H1 (cell line): ENCODE data around the gene NKD2. TPM values are rescaled to one million over a fixed set of nuclear protein-coding genes. Genes with fewer than 3 reads are reported as not detected.
A peak's percentile ranks its signal among the peaks of the same experiment; 100 is the strongest.

Experiments
- CTCF ChIA-PET: fragments of 300-600 bp; sonication (Branson Sonifier 250); formaldehyde crosslinking; loops from one replicate; lab custom pipeline; 2021; ENCODE audit not compliant: partially characterized antibody; lab: Charles Lee
- POLR2A ChIA-PET: fragments of 300-600 bp; sonication (Branson Sonifier 250); formaldehyde crosslinking; loops from one replicate; lab custom pipeline; 2021; ENCODE audit warnings: inconsistent platforms; ENCODE audit not compliant: partially characterized antibody; lab: Charles Lee
- DNase-seq, 2 experiments: peaks; one replicate each; pipeline versions ENCODE4 v3.0.0 to v3.0.0-alpha.2; 2010 to 2022; ENCODE audit warnings: low spot score in 2 of 2, low read depth in 1 of 2, mixed read lengths in 1 of 2
- FAIRE-seq: peaks from 2 replicates; lab custom pipeline; 2011; peaks lifted over from hg19 to GRCh38; lab: Jason Lieb, UNC
- H2AFZ ChIP-seq: 2 replicates; pipeline ENCODE4 v1.8.1; 2012; ENCODE audit warnings: low read length, inconsistent platforms
- H2AK5ac ChIP-seq: 2 replicates; pipeline ENCODE4 v1.6.1; 2013; ENCODE audit warnings: low read depth, low read length
- H2BK120ac ChIP-seq: replicated peaks from 2 replicates; pipeline ENCODE3; 2013; ENCODE audit warnings: low read depth, low read length, inconsistent platforms
- H2BK12ac ChIP-seq: 2 replicates; pipeline ENCODE4 v1.6.1; 2013; ENCODE audit warnings: low read depth, low read length
- H2BK15ac ChIP-seq: 2 replicates; pipeline ENCODE4 v1.6.1; 2013; ENCODE audit warnings: low read length
- H2BK20ac ChIP-seq: 2 replicates; pipeline ENCODE4 v1.6.1; 2013; ENCODE audit warnings: low read length
- H2BK5ac ChIP-seq: 2 replicates; pipeline ENCODE4 v1.6.1; 2013; ENCODE audit warnings: low read depth, low read length
- H3K14ac ChIP-seq: 2 replicates; pipeline ENCODE4 v1.6.1; 2013; ENCODE audit warnings: inconsistent platforms; ENCODE audit not compliant: insufficient read length
- H3K18ac ChIP-seq: 2 replicates; pipeline ENCODE4 v1.6.1; 2013; ENCODE audit warnings: low read length; ENCODE audit errors: extremely low read depth
- H3K23ac ChIP-seq: 2 replicates; pipeline ENCODE4 v1.6.1; 2013; ENCODE audit warnings: inconsistent platforms; ENCODE audit not compliant: insufficient read length
- H3K23me2 ChIP-seq: 2 replicates; pipeline ENCODE4 v1.6.1; 2013; ENCODE audit warnings: low read depth, low read length
- H3K27ac ChIP-seq: 2 replicates; pipeline ENCODE4 v1.6.1; 2011; ENCODE audit warnings: low read depth, low read length, inconsistent platforms
- H3K27me3 ChIP-seq, 4 experiments: replicated peaks in 1 of 4; 1 replicate in 1 of 4; 2 replicates in 3 of 4; pipeline versions ENCODE4 v1.6.1 to v1.8.1; 2011 to 2013; ENCODE audit warnings: low read length in 3 of 4, mild to moderate bottlenecking in 3 of 4, inconsistent platforms in 2 of 4, mixed read lengths in 2 of 4, moderate library complexity in 1 of 4; ENCODE audit not compliant: control insufficient read depth in 3 of 4, insufficient read depth in 3 of 4; ENCODE audit errors: extremely low read depth in 1 of 4
- H3K36me3 ChIP-seq, 4 experiments: 2 replicates each; pipeline versions ENCODE4 v1.6.1 to v1.8.1; 2011 to 2013; ENCODE audit warnings: mild to moderate bottlenecking in 4 of 4, low read length in 3 of 4, moderate library complexity in 2 of 4, control low read depth in 1 of 4, inconsistent platforms in 1 of 4; ENCODE audit not compliant: insufficient read depth in 4 of 4, control insufficient read depth in 2 of 4
- H3K4ac ChIP-seq: replicated peaks from 2 replicates; pipeline ENCODE3; 2013; ENCODE audit warnings: low read length, low read depth, mixed read lengths, inconsistent platforms; ENCODE audit not compliant: insufficient read length
- H3K4me1 ChIP-seq, 4 experiments: replicated peaks in 1 of 4; 1 replicate in 1 of 4; 2 replicates in 3 of 4; pipeline versions ENCODE4 v1.6.1 to v1.8.1; 2011 to 2013; ENCODE audit warnings: low read length in 3 of 4, inconsistent platforms in 2 of 4, mixed read lengths in 1 of 4; ENCODE audit not compliant: insufficient read depth in 4 of 4, control insufficient read depth in 3 of 4
- H3K4me2 ChIP-seq, 2 experiments: 2 replicates each; pipeline versions ENCODE4 v1.6.1 to v1.8.1; 2011 to 2013; ENCODE audit warnings: low read depth in 2 of 2, low read length in 2 of 2, control low read depth in 1 of 2, inconsistent platforms in 1 of 2, mild to moderate bottlenecking in 1 of 2; ENCODE audit not compliant: insufficient read depth in 1 of 2
- H3K4me3 ChIP-seq, 4 experiments: fragments of 200-600, 300-600 bp in 1 of 4; sonication (generic), shearing (Covaris generic), sonication (Bioruptor Twin) in 1 of 4; 2 replicates each; pipeline versions ENCODE4 v1.5.1 to v1.8.1; 2011 to 2016; ENCODE audit warnings: low read length in 4 of 4, low read depth in 3 of 4, control low read depth in 2 of 4, inconsistent platforms in 2 of 4, mild to moderate bottlenecking in 2 of 4, mixed read lengths in 1 of 4, moderate library complexity in 1 of 4; ENCODE audit not compliant: insufficient read depth in 2 of 4; ENCODE audit errors: extremely low read depth in 1 of 4
- H3K56ac ChIP-seq: replicated peaks from 2 replicates; pipeline ENCODE3; 2013; ENCODE audit warnings: low read depth, mild to moderate bottlenecking, mixed read lengths, low read length, inconsistent platforms; ENCODE audit not compliant: insufficient read length
- H3K79me1 ChIP-seq: 2 replicates; pipeline ENCODE4 v1.6.1; 2013; ENCODE audit warnings: low read depth, low read length, control low read depth
- H3K79me2 ChIP-seq, 2 experiments: 2 replicates each; pipeline versions ENCODE4 v1.6.1 to v1.8.1; 2012 to 2013; ENCODE audit warnings: low read length in 2 of 2, mild to moderate bottlenecking in 2 of 2, inconsistent platforms in 1 of 2; ENCODE audit not compliant: insufficient read depth in 2 of 2, control insufficient read depth in 1 of 2
- H3K9ac ChIP-seq, 4 experiments: replicated peaks in 1 of 4; 1 replicate in 1 of 4; 2 replicates in 3 of 4; pipeline versions ENCODE4 v1.6.1 to v1.8.1; 2011 to 2013; ENCODE audit warnings: low read depth in 3 of 4, low read length in 3 of 4, control low read depth in 2 of 4, mild to moderate bottlenecking in 2 of 4, moderate library complexity in 2 of 4, inconsistent platforms in 1 of 4; ENCODE audit errors: extremely low read depth in 1 of 4
- H3K9me3 ChIP-seq, 2 experiments: 2 replicates each; pipeline versions ENCODE4 v1.6.1 to v1.8.1; 2012 to 2013; ENCODE audit warnings: mild to moderate bottlenecking in 2 of 2, moderate library complexity in 2 of 2, control low read depth in 1 of 2, inconsistent platforms in 1 of 2, low read depth in 1 of 2, low read length in 1 of 2, mixed read lengths in 1 of 2; ENCODE audit not compliant: insufficient read depth in 2 of 2
- H4K20me1 ChIP-seq, 2 experiments: replicated peaks in 1 of 2; 2 replicates each; pipeline versions ENCODE3 to v1.8.1; 2011 to 2013; ENCODE audit warnings: inconsistent platforms in 2 of 2, low read length in 2 of 2, mild to moderate bottlenecking in 1 of 2; ENCODE audit not compliant: insufficient read depth in 2 of 2, control insufficient read depth in 1 of 2
- H4K5ac ChIP-seq: 2 replicates; pipeline ENCODE4 v1.6.1; 2013; ENCODE audit warnings: low read length, low read depth, mixed read lengths, inconsistent platforms; ENCODE audit not compliant: insufficient read length
- H4K8ac ChIP-seq: 2 replicates; pipeline ENCODE4 v1.8.0; 2013; ENCODE audit warnings: mild to moderate bottlenecking, moderate library complexity, low read length, inconsistent platforms; ENCODE audit not compliant: insufficient read depth; ENCODE audit errors: extremely low read depth
- H4K91ac ChIP-seq: replicated peaks from 2 replicates; pipeline ENCODE3; 2013; ENCODE audit warnings: low read length, mixed read lengths, inconsistent platforms; ENCODE audit not compliant: insufficient read length
- ASH2L ChIP-seq: fragments of 200-600, 300-600 bp; sonication (generic); IDR thresholded peaks from one replicate; pipeline ENCODE4 v1.7.1; 2017; ENCODE audit warnings: low read length
- CBX5 ChIP-seq: fragments of 300-800, 300-1000 bp; sonication (generic); IDR thresholded peaks from 2 replicates; pipeline ENCODE4 v1.7.1; 2016; ENCODE audit warnings: antibody characterized with exemption, low read length, low read depth
- EZH2 ChIP-seq: fragments of 200-600 bp; sonication (generic); IDR thresholded peaks from 2 replicates; pipeline ENCODE4 v1.7.1; 2012; ENCODE audit warnings: low read depth, mild to moderate bottlenecking, moderate library complexity, low read length, inconsistent platforms; ENCODE audit not compliant: severe bottlenecking
- KDM1A ChIP-seq: fragments of 200-600, 300-600 bp; sonication (generic); IDR thresholded peaks from 2 replicates; pipeline ENCODE4 v1.7.1; 2016; ENCODE audit warnings: mild to moderate bottlenecking, low read length, borderline replicate concordance
- NANOG ChIP-seq: IDR thresholded peaks from 2 replicates; pipeline ENCODE4 v1.6.1; 2011; ENCODE audit warnings: low read length, low read depth, mild to moderate bottlenecking, inconsistent platforms; ENCODE audit not compliant: insufficient read depth, poor library complexity, severe bottlenecking
- POLR2AphosphoS5 ChIP-seq: IDR thresholded peaks from 2 replicates; pipeline ENCODE4 v1.6.1; 2011; ENCODE audit warnings: low read depth, low read length
- SAP30 ChIP-seq: fragments of 300-600 bp; sonication (generic); IDR thresholded peaks from 2 replicates; pipeline ENCODE4 v1.7.1; 2012; ENCODE audit warnings: low read length, moderate library complexity, mild to moderate bottlenecking, inconsistent platforms; ENCODE audit not compliant: insufficient read depth, insufficient replicate concordance
- SRF ChIP-seq: IDR thresholded peaks from 2 replicates; pipeline ENCODE4 v1.6.1; 2011; ENCODE audit warnings: mild to moderate bottlenecking, low read depth, low read length, moderate library complexity
- WGBS, 2 experiments: shearing (Covaris generic) in 1 of 2; methylation state at CpG; one replicate each; pipeline versions ENCODE4 v1.1.6 to v1.1.7; 2013 to 2015; ENCODE audit warnings: low lambda C conversion rate in 2 of 2, mixed read lengths in 2 of 2, inconsistent platforms in 1 of 2, low coverage in 1 of 2, missing lambda C conversion rate in 1 of 2; ENCODE audit not compliant: insufficient replicate concordance in 2 of 2, insufficient coverage in 1 of 2, insufficient read length in 1 of 2; ENCODE audit errors: extremely low coverage in 1 of 2, missing lambda C conversion rate in 1 of 2; 5-methylcytosine and 5-hydroxymethylcytosine counted together
- polyA plus RNA-seq, 7 experiments: library from polyadenylated mRNA; depleted of rRNA in 3 of 7; stranded (reverse) in 5 of 7; unstranded in 2 of 7; fragments of >200 nt in 5 of 7; fragments of 200-250 nt in 2 of 7; gene quantifications; 1 replicate in 5 of 7; 2 replicates in 1 of 7; 4 replicates in 1 of 7; pipeline versions ENCODE4 v1.2.1 to v1.2.3, GENCODE V29; 2011 to 2013; ENCODE audit warnings: missing spikeins in 2 of 7, mixed read lengths in 2 of 7
- total RNA-seq: library from RNA; stranded (reverse); fragmentation: NEBNext Ultra II Directional; extraction: Animal tissue kit (Norgen Biotek cat#: 25700); gene quantifications from 2 replicates; pipeline ENCODE4 v1.2.1, GENCODE V29; 2021

Gene NKD2
- total and polyA plus RNA-seq, 2 of the 8 experiments (the other 6 are each of a cell fraction or from before 2014, with no cell fraction given), result 5.5 to 7.9 TPM

- H3K4ac ChIP-seq, result no peak overlapping the region
- no peak overlapping the region for H3K14ac ChIP-seq
- no peaks in the 10 kb centered on the region for H3K79me1 ChIP-seq
- H4K8ac ChIP-seq, result no peak overlapping the region
- ChIA-PET CTCF (interaction anchor here (1.9 kb wide), 1 partner anchor 20 kb away, joined by 6 read pairs; no protein-coding TSS in a partner anchor), POLR2A (no interaction called here)
- no peak overlapping the region for H3K18ac ChIP-seq
- DNase-seq (no peak), FAIRE-seq (no peak)
- no peak overlapping the region for H2AK5ac ChIP-seq
- H3K36me3 ChIP-seq, result no peaks in the 10 kb centered on the region
- H2BK5ac ChIP-seq, result no peak overlapping the region
- no peak overlapping the region for H2BK120ac ChIP-seq
- no peak overlapping the region for H3K4me2 ChIP-seq
- H4K5ac ChIP-seq, result no peak overlapping the region
- H2BK20ac ChIP-seq, result no peak overlapping the region; the same call in 1 of the 2 replicates
- H3K79me2 ChIP-seq, result no peaks in the 10 kb centered on the region
- no peak overlapping the region for H2AFZ ChIP-seq
- H2BK15ac ChIP-seq, result no peak overlapping the region
- H3K23me2 ChIP-seq, result no peaks in the 10 kb centered on the region
- H3K23ac ChIP-seq, result no peak overlapping the region
- H3K9me3 ChIP-seq, result no peaks in the 10 kb centered on the region
- no peak overlapping the region for H3K27ac ChIP-seq
- 91% methylated on average over 24 of the region's 24 CpGs; no CpG with 5 or more reads in 1 of the 2 experiments for WGBS, 2 experiments
- H4K91ac ChIP-seq, result peak overlapping the region; percentile 74
- no peak overlapping the region for H2BK12ac ChIP-seq
- no peaks in the 10 kb centered on the region for H3K27me3 ChIP-seq
- no peaks in the 10 kb centered on the region for H4K20me1 ChIP-seq
- no peak overlapping the region for H3K4me3 ChIP-seq
- H3K56ac ChIP-seq, result no peak overlapping the region
- no peak overlapping the region for H3K9ac ChIP-seq
- H3K4me1 ChIP-seq, result no peaks in the 10 kb centered on the region
- TF ChIP-seq KDM1A, result no peak
- TF ChIP-seq SAP30, result no peak
- no peak for TF ChIP-seq CBX5
- TF ChIP-seq NANOG, result no peak
- no peak for TF ChIP-seq SRF
- no peak for TF ChIP-seq POLR2AphosphoS5
- TF ChIP-seq EZH2, result no peak
- no peak for TF ChIP-seq ASH2L
These were observed 46.8 kb upstream of the NKD2 start for GRCh38 chr5:961711-962240.
